ENCODE measurements around the gene ZNF214.

Gene ZNF214

DNA sequence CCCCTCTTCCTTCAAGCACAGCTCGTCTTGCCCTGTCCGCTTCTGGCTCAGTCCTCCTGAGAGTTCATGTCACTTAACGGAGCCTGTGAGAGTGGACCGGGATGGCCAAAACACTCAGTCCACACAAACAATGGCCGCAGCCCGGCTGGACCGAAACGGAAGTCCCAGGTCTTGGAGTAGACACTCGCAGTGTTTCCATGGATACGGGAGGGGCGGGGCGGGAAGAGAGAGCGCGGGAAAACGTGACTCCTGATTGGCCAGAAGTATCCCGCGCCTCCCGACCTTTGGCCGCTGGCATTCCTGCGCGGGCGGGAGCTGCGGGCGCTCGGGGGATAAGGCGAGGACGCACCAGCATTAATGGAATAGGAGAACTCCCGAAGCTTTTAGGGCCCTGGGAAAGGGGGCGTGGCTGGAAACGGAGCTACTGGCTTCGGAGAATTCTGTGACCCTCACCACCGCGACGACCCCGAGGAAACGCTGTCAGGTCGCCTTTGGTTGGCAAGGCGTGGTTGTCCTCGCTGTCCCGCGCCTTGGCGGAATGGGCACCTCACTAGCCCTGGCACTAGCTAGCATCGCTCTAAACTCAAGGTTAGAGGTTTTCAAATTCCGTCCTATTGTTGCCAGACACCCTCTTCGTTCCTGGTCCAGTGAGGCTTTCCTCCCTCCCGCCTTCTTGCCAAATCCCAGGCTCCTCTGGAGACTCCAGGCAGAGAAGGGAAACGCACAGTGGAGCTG is at the start of gene ZNF214, which contains the start of gene NLRP14:
TSS of gene ZNF214 (minus strand) at position 164 of the 735 bp plus-strand sequence. CDS start 17,511 bp downstream, outside the sequence.
TSS of gene NLRP14 (plus strand) at position 297 of the 735 bp plus-strand sequence. CDS start 18,108 bp downstream, outside the sequence.
- DNase-seq (ENCODE audit: low read depth, low spot score), result no peak

DNA sequence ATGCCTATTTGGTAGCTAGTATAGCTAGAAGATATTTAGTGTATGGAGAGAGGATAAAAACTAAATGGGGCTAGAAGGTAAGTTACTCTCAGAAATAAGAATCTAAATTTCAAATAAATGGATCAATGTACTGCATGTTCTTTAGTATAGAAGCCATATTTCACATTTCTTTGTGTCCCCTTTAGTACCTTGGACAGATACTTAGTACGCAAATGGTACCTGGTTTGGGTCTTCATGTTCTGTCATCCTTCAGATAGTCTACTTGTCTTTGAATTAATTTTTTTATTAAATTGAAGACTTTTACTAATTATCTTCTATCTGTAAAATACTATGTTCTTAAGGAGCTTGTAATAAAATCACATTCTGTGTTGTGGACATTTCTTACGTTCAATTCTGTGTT is 42.4 kb upstream of the ZNF214 start:
- DNase-seq (ENCODE audit: low read depth, low spot score), result no peak

DNA sequence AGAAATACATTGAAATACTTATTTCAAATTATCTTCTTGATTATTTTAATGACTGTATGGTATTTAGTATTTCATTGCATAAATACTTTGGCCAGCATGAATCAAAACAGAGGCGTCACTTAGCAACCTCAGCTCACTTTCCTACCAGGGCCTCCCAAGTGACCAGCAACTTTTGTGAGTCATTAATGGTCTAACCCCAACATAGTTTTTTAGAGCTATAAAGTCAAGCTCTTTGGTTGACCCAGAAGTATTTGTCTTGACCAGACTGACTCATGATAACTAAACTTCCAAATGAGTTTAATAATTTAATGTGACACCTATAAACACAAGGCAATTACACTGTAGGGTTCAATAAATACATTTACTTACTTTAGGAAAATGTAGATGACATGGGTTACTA is 40.7 kb upstream of the ZNF214 start:
- no peak for DNase-seq (ENCODE audit: low read depth, low spot score)

DNA sequence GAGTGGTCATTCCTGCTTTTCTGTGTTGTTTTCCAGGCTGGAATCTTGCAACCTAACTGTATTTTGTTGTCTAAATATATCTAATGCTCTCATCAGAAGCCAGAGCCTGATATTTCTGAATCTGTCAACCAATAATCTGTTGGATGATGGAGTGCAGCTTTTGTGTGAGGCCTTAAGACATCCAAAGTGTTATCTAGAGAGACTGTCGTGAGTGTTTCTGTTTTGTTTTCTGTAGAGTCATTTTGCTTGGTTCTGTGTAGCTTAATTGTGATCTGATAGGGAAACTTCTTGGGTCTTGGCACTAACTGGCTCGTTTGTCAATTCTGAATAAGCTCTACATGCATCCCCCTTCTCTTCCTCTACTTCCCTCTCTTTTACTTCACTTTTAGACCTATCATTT is 37.5 kb upstream of the ZNF214 start:
- DNase-seq (ENCODE audit: low read depth, low spot score), result no peak

DNA sequence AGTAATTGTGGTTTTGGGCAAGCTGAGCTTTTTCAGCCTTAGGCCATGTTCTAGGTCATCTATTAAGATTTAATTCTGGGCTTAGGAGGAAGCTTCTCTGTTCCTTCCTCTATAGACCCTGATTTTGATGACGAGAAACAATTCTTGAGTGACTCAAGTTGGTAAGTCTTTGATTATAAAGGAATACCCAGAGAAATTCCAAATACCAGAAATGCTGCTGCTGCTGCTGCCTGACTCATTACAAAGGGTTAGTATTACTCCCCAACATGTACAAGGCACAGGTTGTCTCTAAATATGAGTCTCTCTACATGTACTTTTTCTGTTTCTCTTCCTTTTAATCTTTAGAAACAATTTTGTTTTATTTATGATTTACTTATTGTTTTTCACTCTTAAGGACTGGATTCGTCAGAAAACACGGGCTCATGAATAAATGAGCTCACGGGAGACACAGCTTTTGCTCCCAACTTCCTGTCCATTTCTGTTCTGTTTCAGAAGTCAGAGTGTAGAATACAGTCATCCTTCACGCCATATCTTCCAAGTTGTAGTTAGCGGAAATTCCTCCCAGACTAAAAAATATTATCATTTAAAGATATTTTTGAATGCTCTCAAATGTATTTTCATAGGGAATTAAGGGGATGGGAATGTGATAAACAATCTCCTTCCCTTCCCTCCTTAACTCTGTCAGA is 36.8 kb upstream of the ZNF214 start:
- DNase-seq (ENCODE audit: low read depth, low spot score), result no peak

DNA sequence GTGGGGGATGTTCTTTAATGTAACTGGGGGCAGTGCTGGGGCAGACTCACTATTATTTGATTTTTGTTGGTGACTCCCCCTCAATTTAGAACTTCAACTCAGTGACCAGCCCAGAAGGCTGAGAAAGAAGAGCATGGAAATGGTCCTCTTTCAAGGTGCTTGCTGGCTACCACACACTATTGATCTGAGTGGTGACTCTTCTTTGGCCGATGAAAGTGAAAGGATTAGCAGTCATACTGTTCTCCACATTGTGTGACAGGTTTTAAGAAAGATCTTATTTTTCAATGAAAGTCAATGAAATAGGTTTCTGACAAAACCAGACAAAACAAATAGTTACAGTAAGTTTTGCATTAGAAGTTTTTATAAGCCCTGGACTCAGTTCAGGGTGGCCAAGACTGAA is 30.0 kb upstream of the ZNF214 start:
- no peak for DNase-seq (ENCODE audit: low read depth, low spot score)

DNA sequence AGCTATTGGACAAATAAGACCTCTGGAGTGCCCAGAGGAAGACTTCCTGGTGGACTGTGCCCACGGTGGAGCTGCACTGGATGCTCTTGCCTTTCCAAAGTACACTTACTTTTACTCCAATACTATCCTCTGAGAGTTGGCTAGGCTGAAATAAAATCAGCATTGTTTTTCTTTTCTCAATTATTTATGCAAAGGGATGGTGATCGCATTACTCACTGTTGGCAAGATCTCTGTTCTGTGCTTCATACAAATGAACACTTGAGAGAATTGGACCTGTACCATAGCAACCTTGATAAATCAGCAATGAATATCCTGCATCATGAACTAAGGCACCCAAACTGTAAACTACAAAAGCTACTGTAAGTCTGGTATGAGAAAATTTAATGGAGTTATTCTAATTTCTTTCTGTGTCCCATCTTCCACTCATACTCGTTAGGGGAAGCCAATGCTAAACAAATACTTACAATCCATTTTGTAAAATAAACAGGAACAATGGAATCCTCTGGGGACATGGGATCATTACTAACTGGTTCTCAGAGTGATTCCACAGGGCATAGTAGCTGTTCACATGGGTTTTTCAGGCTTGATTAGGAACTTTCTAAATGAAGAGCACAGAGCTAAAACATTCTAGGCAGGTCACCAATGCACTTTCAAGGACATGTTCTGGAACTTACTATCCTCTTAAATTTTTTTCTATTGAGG is 26.5 kb upstream of the ZNF214 start:
- DNase-seq (ENCODE audit: low read depth, low spot score), result no peak

DNA sequence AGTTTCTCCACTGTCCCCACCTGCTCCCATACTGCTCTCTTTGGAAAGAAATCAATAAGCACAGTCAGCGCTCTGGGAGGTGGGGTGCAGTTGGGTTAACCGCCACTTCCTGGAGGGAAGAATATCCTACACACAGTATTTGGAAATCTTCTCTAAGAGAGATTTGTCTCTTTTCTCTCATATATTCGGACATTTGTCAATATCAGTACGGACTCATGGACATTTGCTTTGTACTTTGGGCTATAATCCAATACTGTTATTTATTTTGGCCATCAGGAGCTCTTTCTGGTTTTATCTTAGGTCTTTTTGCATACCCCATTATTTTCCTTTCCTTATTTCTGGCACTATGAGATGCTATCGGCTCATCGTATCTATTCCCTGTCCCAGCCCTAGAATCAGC is 13.9 kb upstream of the ZNF214 start:
- no peak for DNase-seq (ENCODE audit: low read depth, low spot score)

DNA sequence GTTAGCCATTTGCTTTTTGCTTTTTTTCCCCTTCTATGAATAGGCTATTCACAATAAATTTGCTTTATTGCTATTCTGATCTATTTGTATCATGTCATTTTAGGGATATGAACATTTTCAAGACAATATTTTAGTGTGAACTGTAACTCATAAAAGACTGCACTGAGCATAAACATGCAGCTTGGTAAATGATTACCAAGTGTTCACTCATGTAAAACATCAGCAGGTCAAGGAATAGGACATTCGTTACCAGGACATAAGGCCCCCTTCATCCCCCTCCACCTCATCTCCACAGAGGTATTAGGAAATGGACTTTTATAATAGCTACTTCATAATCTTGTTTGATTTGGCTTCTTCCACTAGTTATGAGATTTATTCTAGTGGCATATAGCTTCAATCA is 12.5 kb upstream of the ZNF214 start:
- DNase-seq (ENCODE audit: low read depth, low spot score), result no peak

DNA sequence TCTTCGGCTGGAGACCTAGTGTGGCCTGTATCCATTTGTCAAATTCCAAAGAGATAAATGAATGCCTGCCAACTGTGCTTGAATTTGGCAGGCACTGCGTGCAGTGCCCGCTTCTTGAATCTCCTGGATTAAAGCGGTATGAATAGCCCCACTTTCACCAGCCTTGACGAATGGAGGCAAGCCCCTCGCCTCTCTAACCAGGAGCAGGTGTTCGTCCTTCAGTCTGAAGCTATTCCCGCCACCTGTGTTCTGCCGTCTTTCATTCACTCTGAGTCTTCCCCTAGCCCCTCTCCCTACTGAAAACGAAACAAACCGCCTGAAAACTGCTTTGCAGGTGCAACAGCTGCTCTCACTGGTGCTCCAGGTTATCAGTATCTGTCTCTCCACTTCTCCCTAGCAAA is 11.3 kb upstream of the ZNF214 start:
- no peak for DNase-seq (ENCODE audit: low read depth, low spot score)

DNA sequence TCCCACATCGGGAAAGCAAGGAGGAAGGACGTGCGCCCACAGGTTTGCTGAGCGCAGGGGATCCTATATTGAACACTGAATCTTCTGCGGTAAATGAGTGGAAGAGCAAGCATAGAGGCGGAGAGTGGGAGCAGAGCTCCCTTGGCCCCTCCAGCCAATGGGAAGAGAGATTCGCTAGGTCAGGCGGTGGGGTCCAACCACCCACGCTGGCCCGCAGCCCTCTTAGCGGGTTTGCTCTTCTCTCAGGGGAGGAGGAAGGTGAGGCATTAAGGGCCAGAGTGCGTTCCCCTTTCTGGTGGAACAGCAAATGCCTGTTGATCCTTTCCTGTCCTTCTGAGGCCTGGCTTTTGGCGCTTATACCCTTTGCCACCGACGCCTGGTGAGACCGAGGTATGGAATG is 10.7 kb upstream of the ZNF214 start:
- DNase-seq (ENCODE audit: low read depth, low spot score), result no peak

DNA sequence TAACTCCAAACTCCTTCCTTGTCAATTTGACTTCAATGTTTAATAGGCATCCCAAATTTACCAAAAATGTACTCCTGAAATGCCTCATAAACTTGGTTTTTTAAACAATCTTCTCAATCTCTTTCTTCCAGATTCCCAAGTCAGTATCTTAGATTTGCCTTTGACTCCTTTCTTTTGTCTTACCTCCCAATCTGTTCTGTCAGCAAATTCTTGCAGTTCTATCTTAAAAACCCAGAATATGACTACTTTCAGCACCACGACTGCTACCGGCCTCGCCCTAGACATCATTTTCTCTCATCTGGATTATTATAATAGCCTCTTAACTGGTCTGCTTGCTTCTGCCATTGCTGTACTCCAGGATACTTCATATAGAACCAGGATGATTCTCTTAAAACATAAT is 8.0 kb upstream of the ZNF214 start:
- DNase-seq (ENCODE audit: low read depth, low spot score), result no peak

DNA sequence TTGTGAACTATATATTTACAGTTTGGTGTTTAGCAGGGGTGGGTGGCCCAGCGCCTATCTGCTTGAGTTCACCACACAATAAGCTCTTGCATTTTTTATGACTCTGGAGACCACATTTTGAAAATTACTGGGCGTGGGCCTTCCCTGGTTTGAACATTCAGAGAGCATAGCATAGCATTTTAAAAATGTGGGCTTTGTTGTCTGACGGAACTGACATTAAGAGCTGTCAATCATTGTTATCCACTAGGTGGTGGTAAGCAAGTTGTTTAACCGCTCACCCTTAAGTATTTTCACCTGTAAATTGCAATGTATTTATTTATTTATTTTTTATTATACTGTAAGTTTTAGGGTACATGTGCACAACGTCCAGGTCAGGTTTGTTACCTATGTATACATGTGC is 1.2 kb upstream of the ZNF214 start:
- DNase-seq (ENCODE audit: low read depth, low spot score), result no peak

DNA sequence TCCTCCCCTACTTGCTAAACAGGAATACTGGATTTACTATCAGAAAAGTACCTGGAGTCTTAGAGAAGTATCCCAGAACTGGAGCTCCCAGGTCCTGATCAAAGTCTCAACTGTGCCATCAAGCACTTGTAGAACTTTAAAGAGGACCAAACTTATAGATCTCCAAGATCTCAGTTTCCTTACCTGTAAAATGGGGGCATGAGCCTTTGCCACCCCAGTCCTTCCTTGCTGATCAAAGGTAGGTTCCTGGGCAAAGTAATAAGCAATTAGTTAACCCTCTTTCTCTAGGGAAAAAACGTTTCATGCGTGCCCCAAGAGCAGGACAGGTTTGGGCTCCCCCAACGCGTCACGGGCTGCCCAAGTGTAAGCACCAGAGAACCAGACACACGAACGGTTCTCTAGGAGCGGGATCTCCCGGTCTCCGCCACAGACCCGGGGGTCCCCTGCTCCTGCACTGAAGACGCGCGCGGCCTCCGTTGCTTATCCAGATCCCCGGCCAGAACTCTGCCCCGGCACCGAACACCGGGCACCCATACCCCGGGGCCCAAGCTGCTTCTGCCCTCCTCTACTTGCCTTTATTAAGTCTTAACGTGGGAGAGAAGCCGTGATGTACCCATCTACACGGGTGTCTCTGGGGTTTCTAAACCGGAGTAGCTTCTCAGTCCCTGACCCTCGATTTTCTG is 505 bp downstream of the ZNF214 start:
- no peak for DNase-seq (ENCODE audit: low read depth, low spot score)

DNA sequence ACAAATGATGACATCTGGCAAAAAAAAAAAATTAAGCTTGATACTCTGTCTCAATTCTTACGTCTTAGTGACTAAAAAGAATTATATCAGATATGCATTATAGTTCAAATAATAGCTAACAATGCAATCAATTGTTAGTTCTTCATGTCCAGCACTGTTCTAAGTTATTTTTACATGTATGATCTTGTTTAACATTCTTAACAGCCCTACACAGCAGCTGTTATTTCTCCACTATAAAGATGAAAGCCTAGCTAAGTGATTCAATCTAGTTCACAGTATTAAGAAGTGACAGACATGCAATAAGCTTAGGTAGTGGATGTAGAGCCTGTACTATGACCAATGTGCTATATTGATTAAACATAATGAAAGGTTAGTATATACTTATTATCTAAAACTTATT is 4.1 kb downstream of the ZNF214 start:
- no peak for DNase-seq (ENCODE audit: low read depth, low spot score)

DNA sequence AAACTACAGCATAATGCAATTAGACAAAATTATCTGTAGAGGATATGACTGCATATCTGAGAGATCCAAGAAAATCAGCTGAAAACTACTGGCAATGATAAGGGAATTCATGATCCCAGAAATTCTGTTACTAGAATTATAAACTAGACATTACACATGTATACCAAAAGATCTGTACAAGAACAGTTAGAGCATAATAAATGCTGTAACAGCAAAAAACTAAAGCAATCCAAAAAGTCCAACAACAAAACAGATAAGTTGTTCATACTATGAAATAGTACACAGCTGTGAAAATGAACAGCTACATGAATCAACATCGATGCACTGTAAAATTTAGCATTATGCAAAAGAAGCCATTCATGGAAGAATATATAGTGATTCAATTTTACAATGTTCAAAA is 6.0 kb downstream of the ZNF214 start:
- DNase-seq (ENCODE audit: low read depth, low spot score), result no peak

DNA sequence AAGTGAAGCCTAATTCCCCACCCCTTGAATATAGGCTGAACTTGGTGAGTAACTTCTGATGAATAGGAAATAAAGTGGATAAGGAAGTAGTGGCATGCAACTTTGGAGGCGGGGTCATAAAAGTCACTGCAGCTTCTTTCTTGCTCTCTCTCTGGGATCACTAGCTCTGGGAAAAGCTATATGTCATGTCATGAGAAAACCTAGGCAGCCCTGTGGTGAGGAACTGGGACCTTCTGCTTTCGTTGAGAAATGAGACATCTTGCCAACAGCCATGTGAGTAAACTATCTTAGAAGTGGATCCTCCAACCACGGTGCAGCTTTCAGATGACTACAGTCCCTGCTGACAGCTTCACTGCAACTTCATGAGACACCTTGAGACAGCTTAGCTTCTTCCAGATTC is 15.7 kb downstream of the ZNF214 start:
- no peak for DNase-seq (ENCODE audit: low read depth, low spot score)

DNA sequence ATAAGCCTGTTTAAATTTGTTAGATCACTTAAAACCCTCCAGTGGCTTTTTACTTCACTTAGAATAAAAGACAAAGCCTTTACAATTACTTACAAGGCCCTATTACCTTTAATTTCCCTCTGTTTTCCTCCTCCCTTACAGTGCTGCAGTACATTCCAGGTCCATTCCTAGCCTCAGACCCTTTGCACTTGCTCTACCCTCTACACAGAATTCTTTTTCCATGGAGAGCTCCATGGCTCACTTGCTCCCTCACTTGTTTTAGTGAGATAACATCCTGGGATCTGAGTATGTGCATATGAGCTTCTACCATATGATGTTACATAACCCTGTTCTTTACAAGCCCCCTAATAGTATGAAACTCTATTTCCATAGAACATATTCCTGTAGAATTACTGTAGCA is 24.4 kb downstream of the ZNF214 start:
- DNase-seq (ENCODE audit: low read depth, low spot score), result no peak

DNA sequence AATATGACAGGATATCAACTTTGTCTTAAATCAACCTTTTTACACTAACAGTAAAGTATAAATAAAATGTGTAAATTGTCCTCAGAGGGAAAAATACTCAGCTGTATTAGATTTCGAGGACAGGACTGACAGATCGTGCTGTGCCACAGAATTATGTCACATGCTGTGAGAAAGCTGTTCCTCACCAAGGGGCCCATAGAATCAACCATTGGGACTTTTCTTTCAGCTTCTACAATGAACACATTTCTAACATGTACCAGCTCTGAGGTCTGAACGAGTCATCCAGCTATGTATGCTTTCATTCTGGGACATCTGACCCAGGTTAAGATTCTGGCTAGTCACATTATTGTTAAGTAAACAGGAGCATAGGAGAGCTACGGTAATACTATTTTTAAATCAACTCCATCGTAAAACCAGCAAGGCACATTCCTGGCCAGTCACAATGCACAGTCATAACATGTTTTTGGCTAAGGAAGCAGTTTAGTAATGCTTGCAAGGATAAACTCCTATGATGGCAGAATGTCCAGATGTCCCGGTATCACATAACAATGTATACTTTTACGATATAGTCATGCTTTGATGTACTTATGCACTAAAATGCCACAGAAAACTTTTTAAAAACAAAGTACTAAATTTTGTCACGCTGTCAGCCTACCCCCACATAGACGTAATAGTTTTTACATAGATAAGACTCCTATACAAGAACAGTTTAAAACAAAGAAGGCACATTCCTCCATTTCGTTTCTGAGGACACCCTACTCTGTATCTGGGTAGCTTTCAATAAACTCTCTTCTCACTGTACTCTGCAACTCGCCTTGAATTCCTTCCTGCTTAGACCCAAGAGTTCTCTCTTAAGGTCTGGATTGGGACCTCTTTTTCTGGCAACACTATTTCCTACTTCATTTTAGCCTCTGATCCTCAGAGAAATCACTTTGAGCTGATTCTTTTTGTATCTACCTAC is 27.4 kb downstream of the ZNF214 start:
- DNase-seq (ENCODE audit: low read depth, low spot score), result no peak

DNA sequence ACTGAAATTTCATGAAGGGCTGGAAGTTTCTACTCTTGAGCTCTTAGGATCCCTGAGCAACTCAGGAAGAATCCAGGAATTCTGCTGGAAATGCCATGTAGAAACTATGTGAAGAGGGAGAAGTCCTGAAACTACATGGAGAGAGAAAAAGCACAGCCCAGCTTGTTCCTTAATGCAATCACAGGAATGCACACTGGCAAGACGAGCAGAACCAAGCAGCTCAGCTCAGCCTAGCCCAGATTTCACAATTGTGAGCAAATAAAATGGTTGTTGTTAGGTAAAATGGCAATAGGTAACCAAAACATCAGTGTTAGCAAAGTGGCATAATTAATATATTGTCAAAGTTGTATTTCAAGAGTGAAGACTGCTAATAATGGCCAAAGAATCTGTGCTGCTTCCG is 28.1 kb downstream of the ZNF214 start:
- no peak for DNase-seq (ENCODE audit: low read depth, low spot score)

DNA sequence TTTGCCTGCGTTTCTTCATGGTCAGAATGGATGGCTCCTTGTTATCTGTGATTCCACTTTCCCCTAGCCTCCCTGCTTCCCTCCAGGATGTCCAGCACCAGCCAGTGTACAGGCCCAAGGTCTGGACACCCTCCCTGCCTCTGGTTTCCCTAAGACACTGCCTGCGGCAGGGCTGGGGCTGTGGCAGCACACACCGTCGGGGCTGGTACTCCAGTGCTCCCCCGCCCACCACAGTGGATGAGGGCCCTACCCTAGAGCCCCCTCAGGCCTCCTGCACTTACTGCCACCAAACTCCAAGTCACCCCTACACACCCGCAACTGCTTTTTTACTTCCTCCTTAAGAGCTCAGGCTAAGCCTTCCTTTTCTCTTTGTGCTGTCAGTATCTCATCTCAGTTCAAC is 28.9 kb downstream of the ZNF214 start:
- no peak for DNase-seq (ENCODE audit: low read depth, low spot score)
